ENCODE data around the gene CTDP1. TPM values are rescaled to one million over a fixed set of nuclear protein-coding genes. Genes with fewer than 3 reads are reported as not detected.

CTDP1 gene
- total RNA-seq, 2 experiments from 2014 or later: 11.9 to 15.4 TPM

DNA sequence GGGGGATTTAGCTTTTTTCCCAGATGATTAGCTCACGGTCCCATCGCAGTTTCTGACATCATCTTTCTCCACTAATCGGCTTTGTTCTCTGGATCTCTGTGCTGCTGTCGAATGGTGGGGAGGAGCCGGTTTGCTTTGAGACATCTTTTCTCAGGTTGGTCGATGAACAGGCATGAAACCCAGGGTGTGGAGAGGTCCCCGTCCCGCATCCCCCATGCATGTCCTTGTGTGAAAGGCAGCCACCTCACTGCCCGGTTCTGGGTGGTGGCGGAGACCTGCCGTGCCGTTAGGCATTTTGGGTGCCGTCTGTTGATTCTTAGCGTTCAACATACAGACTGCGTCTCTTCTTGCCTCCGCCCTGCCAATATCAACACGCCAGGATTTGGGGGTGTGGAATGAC lies 57.8 kb downstream of the CTDP1 start:
- no peaks in the 10 kb centered on the region for H3K79me2 ChIP-seq (ENCODE audit: insufficient read depth, low read depth, low read length)
- H3K4me1 ChIP-seq (ENCODE audit: insufficient read depth, low read length, poor library complexity, severe bottlenecking): no peaks in the 10 kb centered on the region
- BruUV-seq (replicated peaks): no TSS peak
- H3K9me2 ChIP-seq (ENCODE audit: insufficient read depth, low read length): no peaks in the 10 kb centered on the region
- no peak overlapping the region for H2AFZ ChIP-seq (ENCODE audit: low read length)
- H3K4me3 ChIP-seq (ENCODE audit: low read depth, low read length, poor library complexity, severe bottlenecking): no peak overlapping the region
- H3K9me3 ChIP-seq (ENCODE audit: low read length): no peaks in the 10 kb centered on the region
- no peak overlapping the region for H3K27ac ChIP-seq (ENCODE audit: low read depth, low read length, poor library complexity, severe bottlenecking)
- POLR2A ChIA-PET: no interaction called here
- CTCF ChIA-PET (ENCODE audit: unreplicated experiment): no interaction called here
- no peaks in the 10 kb centered on the region for H4K20me1 ChIP-seq (ENCODE audit: insufficient read depth, low read length)
- peaks cover 6% of the 10 kb centered on the region for H3K36me3 ChIP-seq (ENCODE audit: insufficient read depth, low read length)
- intact Hi-C loops (cut with micrococcal nuclease; ENCODE audit: unreplicated experiment): no loop called here
- DNase-seq (ENCODE audit: low spot score): no peak
- H3K4me2 ChIP-seq (ENCODE audit: low read length): no peak overlapping the region
- TF ChIP-seq, protein P1, sequence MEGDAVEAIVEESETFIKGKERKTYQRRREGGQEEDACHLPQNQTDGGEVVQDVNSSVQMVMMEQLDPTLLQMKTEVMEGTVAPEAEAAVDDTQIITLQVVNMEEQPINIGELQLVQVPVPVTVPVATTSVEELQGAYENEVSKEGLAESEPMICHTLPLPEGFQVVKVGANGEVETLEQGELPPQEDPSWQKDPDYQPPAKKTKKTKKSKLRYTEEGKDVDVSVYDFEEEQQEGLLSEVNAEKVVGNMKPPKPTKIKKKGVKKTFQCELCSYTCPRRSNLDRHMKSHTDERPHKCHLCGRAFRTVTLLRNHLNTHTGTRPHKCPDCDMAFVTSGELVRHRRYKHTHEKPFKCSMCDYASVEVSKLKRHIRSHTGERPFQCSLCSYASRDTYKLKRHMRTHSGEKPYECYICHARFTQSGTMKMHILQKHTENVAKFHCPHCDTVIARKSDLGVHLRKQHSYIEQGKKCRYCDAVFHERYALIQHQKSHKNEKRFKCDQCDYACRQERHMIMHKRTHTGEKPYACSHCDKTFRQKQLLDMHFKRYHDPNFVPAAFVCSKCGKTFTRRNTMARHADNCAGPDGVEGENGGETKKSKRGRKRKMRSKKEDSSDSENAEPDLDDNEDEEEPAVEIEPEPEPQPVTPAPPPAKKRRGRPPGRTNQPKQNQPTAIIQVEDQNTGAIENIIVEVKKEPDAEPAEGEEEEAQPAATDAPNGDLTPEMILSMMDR (conservative IDR thresholded peaks at IDR 0.05; ENCODE audit: low read length): no peak
- TF ChIP-seq EZH2phosphoT487 (IDR thresholded peaks at IDR 0.05; ENCODE audit: borderline replicate concordance, low read depth, low read length): no peak

- BruUV-seq (replicated peaks): no TSS peak
- ChIA-PET POLR2A (no interaction called here), CTCF (ENCODE audit: unreplicated experiment) (interaction anchor here (0.6 kb wide), 1 partner anchor 466 kb away, joined by 3 read pairs; no protein-coding TSS in a partner anchor)
- H2AFZ ChIP-seq (ENCODE audit: low read length): no peak overlapping the region
- no peak for TF ChIP-seq EZH2phosphoT487 (IDR thresholded peaks at IDR 0.05; ENCODE audit: borderline replicate concordance, low read depth, low read length)
- TF ChIP-seq, protein P1 (conservative IDR thresholded peaks at IDR 0.05; ENCODE audit: low read length): no peak
- H3K4me1 ChIP-seq (ENCODE audit: insufficient read depth, low read length, poor library complexity, severe bottlenecking): no peaks in the 10 kb centered on the region
- no peak overlapping the region for H3K4me3 ChIP-seq (ENCODE audit: low read depth, low read length, poor library complexity, severe bottlenecking)
- no peaks in the 10 kb centered on the region for H3K79me2 ChIP-seq (ENCODE audit: insufficient read depth, low read depth, low read length)
- H3K27ac ChIP-seq (ENCODE audit: low read depth, low read length, poor library complexity, severe bottlenecking): no peak overlapping the region
- H3K9me3 ChIP-seq (ENCODE audit: low read length): no peaks in the 10 kb centered on the region
- DNase-seq (ENCODE audit: low spot score): no peak
- H4K20me1 ChIP-seq (ENCODE audit: insufficient read depth, low read length): no peaks in the 10 kb centered on the region
- no peak overlapping the region for H3K4me2 ChIP-seq (ENCODE audit: low read length)
- intact Hi-C loops (cut with micrococcal nuclease; ENCODE audit: unreplicated experiment): no loop called here
- no peaks in the 10 kb centered on the region for H3K36me3 ChIP-seq (ENCODE audit: insufficient read depth, low read length)
- no peaks in the 10 kb centered on the region for H3K9me2 ChIP-seq (ENCODE audit: insufficient read depth, low read length)
Measured at GRCh38 chr18:79738041-79738461, 58.4 kb downstream of the CTDP1 start.

DNA sequence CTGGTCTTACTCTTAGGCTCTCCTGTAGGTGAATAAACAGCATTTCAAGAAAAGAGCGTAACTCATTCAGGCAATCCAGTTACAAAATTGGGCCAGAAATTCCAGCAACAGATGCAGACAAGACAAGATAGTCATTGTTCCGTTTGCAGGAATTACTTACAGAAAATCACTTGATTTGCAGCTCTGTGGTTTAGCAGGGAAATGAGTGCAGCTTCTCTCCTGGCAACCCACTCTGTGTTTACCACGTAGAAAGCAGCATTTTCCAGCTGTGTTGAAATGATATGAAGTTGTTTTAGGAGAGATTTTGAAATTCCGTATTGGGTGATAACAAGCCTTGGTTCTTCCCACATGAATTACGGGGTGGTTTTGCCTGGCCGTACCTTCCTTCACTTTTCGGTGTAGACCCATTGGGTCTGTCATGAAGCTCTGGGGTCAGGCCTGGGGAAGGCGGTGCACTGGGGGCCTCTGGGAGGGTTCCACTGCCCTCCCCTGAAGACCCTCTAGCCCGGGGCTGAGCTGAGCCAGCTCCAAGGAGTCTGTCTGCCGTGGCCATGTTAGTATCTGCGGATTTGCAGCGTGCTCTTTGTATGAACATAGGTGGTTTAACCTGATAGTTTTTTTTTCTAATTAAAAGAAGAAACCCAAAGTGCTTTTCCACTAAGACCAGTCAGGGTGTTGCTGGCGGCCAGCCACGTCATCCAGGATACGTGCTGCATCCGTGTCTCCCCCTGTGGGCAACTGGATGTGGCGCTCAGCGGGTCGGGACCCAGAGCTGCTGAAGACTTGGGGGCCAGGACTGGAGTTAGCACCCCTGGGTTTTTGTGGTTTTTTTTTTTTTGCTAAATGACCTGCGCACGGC lies 59.2 kb downstream of the CTDP1 start:
- H3K27ac ChIP-seq (ENCODE audit: low read depth, low read length, poor library complexity, severe bottlenecking): no peak overlapping the region
- no peak for TF ChIP-seq EZH2phosphoT487 (IDR thresholded peaks at IDR 0.05; ENCODE audit: borderline replicate concordance, low read depth, low read length)
- TF ChIP-seq, protein P1 (conservative IDR thresholded peaks at IDR 0.05; ENCODE audit: low read length): no peak
- ChIA-PET CTCF (ENCODE audit: unreplicated experiment) (no interaction called here), POLR2A (no interaction called here)
- no peaks in the 10 kb centered on the region for H3K9me2 ChIP-seq (ENCODE audit: insufficient read depth, low read length)
- no peak overlapping the region for H2AFZ ChIP-seq (ENCODE audit: low read length)
- no peak for DNase-seq (ENCODE audit: low spot score)
- no peaks in the 10 kb centered on the region for H4K20me1 ChIP-seq (ENCODE audit: insufficient read depth, low read length)
- no peak overlapping the region for H3K4me3 ChIP-seq (ENCODE audit: low read depth, low read length, poor library complexity, severe bottlenecking)
- H3K4me1 ChIP-seq (ENCODE audit: insufficient read depth, low read length, poor library complexity, severe bottlenecking): no peaks in the 10 kb centered on the region
- no peak overlapping the region for H3K4me2 ChIP-seq (ENCODE audit: low read length)
- H3K79me2 ChIP-seq (ENCODE audit: insufficient read depth, low read depth, low read length): no peaks in the 10 kb centered on the region
- BruUV-seq (replicated peaks): no TSS peak
- no peaks in the 10 kb centered on the region for H3K36me3 ChIP-seq (ENCODE audit: insufficient read depth, low read length)
- intact Hi-C loops (cut with micrococcal nuclease; ENCODE audit: unreplicated experiment): no loop called here
- no peaks in the 10 kb centered on the region for H3K9me3 ChIP-seq (ENCODE audit: low read length)
